WERI-Rb-1 (cell line): Measurements from ENCODE around the gene LILRB5.

Experiments used
- DNase-seq: peaks from one replicate; pipeline ENCODE4 v3.0.0-alpha.2; 2020
- H3K27ac ChIP-seq: fragments of 250-450 bp; sonication (Bioruptor Pico); 2 replicates; pipeline ENCODE4 v1.5.1; 2020; ENCODE audit warnings: mild to moderate bottlenecking, moderate library complexity
- H3K27me3 ChIP-seq: fragments of 250-450 bp; sonication (Bioruptor Pico); 2 replicates; pipeline ENCODE4 v1.5.1; 2021; ENCODE audit warnings: mild to moderate bottlenecking, low read depth, moderate library complexity; ENCODE audit not compliant: insufficient read depth, severe bottlenecking
- H3K36me3 ChIP-seq: fragments of 250-450 bp; sonication (Bioruptor Pico); 2 replicates; pipeline ENCODE4 v1.5.1; 2020; ENCODE audit warnings: mild to moderate bottlenecking, moderate library complexity
- H3K4me3 ChIP-seq: 2 replicates; pipeline ENCODE4 v1.5.1; 2011; ENCODE audit warnings: low read depth, mild to moderate bottlenecking, control low read depth, low read length
- H3K9me3 ChIP-seq: fragments of 250-450 bp; sonication (Bioruptor Pico); 2 replicates; pipeline ENCODE4 v1.5.1; 2021; ENCODE audit warnings: mild to moderate bottlenecking, moderate library complexity; ENCODE audit not compliant: severe bottlenecking
- CTCF ChIP-seq: IDR thresholded peaks from 2 replicates; pipeline ENCODE4 v1.5.1; 2011; ENCODE audit warnings: low read depth, mild to moderate bottlenecking, control low read depth, inconsistent platforms, low read length

Gene LILRB5

DNA sequence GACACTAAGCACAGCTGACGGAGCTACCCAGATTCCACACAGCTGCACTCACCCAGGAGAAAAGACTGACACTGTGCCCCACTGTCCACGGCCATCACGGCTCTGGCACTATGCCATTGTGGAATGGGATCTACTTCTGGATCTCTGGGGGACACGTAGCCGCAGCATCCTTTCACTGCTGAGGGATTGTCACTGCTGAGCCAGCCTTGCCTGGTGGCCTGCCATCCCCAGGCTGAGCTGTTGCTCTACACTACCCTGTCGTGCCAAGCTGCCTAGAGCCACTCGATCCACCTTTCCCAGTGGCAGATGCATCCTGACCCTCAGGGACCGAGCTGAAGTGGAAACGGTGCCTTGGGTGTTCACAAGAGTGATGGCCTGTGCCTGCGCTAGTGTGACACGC lies 5.0 kb upstream of the LILRB5 start:
- Histone ChIP-seq H3K27ac (no peak overlapping the region), H3K36me3 (no peaks in the 10 kb centered on the region), H3K4me3 (no peak overlapping the region), H3K9me3 (no peaks in the 10 kb centered on the region), H3K27me3 (peaks cover 74% of the 10 kb centered on the region)
- no peak for TF ChIP-seq CTCF
- DNase-seq = no peak

DNA sequence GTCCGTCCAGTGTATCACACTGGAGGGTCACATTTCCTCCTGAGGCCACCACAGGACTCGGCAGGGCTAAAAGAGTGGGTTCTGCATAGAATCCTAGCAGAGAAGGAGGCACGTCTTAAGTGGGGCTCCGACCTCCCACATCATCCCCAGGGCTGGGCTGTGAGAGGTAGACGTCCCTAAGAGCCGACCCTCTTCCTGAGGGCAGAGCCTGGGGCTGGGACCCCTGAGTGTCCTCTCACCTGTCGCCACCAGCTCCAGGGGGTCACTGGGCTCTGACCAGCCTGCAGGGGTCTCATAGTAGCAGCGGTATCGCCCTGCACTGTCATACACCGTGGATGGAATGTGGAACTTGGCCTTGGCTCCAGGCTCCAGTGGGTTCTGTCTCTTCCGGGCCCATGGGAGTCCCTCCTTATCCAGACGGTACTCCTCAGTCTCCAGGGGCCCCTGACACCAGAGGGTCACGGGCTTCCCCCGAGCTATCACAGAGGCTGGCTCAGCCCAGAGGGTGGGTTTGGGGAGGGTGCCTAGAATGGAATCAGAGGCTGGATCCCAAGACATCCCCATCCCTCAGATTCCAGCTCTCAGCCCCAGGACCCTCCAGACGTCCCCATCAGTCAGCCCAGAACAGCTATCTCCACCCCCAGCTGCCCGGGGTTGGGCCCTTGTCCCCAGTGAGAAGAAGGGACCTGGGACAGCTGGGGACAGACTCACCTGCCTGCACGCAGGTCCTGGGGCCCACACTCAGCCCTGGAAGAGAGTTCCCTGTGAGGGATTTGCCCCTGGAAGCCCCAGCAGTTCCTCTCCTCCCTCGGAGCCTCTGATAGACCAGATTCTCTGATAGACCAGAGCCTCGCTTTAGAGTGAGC lies 590 bp downstream of the LILRB5 start:
- Histone ChIP-seq H3K4me3 (no peak overlapping the region), H3K36me3 (no peaks in the 10 kb centered on the region), H3K27me3 (peaks cover 87% of the 10 kb centered on the region), H3K9me3 (no peaks in the 10 kb centered on the region), H3K27ac (no peak overlapping the region)
- no peak for DNase-seq
- TF ChIP-seq CTCF = no peak

- Histone ChIP-seq H3K27ac (no peak overlapping the region), H3K27me3 (peaks cover 81% of the 10 kb centered on the region), H3K36me3 (no peaks in the 10 kb centered on the region), H3K9me3 (no peaks in the 10 kb centered on the region), H3K4me3 (no peak overlapping the region)
- no peak for DNase-seq
- TF ChIP-seq CTCF = no peak
Measured at GRCh38 chr19:54255105-54255775, 1.8 kb downstream of the LILRB5 start.

- Histone ChIP-seq H3K27me3 (peaks cover 81% of the 10 kb centered on the region), H3K4me3 (no peak overlapping the region), H3K36me3 (no peaks in the 10 kb centered on the region), H3K9me3 (no peaks in the 10 kb centered on the region), H3K27ac (no peak overlapping the region)
- DNase-seq = no peak
- no peak for TF ChIP-seq CTCF
Measured at GRCh38 chr19:54254195-54254906, 2.7 kb downstream of the LILRB5 start.

GRCh38 chr19:54253331-54254194 lies 3.5 kb downstream of the LILRB5 start:
- no peak for TF ChIP-seq CTCF
- DNase-seq = no peak
- Histone ChIP-seq H3K9me3 (no peaks in the 10 kb centered on the region), H3K4me3 (no peak overlapping the region), H3K27ac (no peak overlapping the region), H3K27me3 (peaks cover 80% of the 10 kb centered on the region), H3K36me3 (no peaks in the 10 kb centered on the region)
